GM11168 (cell line): ENCODE results near the gene TRIM40.
"Not testable (repeated sequence)": the region's sequence is repeated elsewhere in the genome, so short reads cannot be mapped to it uniquely, and the experiment has no call there.

Experiments
- in situ Hi-C: fragments of 300-500 bp; cut with MboI; formaldehyde crosslinking; loops from one replicate; pipeline ENCODE4 v1.12.0; 2022; ENCODE audit warnings: low sequenced_read_pairs; ENCODE audit not compliant: unreplicated experiment

The TRIM40 gene

DNA sequence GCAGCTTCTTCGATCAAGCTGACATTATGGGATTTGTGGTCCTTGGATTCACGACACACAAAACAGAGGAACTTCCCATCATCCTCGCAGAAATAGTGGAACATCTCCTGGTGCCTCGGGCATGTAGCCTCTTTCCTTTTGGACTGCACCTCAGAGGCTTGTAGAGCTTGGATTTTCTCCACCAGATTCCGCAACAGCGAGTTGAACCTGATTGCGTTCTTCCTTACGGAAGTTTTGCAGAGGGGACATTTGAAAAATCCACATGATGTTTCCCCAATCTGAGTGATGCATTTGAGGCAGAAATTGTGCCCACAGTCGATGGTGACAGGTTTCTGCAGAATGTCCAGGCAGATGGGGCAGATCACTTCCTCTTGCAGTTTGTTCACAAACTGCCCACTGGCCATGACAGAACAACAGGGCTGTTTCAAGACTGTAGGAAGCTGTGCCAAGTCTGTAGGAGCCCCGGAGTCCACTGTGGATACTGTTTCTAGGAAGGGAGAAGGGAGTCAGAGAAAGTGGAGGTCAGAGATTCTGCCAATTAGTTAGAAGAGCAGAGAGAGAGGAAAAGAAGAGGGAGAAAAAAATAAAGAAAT lies 23.4 kb upstream of the TRIM40 start:
- in situ Hi-C loops = no loop called here

DNA sequence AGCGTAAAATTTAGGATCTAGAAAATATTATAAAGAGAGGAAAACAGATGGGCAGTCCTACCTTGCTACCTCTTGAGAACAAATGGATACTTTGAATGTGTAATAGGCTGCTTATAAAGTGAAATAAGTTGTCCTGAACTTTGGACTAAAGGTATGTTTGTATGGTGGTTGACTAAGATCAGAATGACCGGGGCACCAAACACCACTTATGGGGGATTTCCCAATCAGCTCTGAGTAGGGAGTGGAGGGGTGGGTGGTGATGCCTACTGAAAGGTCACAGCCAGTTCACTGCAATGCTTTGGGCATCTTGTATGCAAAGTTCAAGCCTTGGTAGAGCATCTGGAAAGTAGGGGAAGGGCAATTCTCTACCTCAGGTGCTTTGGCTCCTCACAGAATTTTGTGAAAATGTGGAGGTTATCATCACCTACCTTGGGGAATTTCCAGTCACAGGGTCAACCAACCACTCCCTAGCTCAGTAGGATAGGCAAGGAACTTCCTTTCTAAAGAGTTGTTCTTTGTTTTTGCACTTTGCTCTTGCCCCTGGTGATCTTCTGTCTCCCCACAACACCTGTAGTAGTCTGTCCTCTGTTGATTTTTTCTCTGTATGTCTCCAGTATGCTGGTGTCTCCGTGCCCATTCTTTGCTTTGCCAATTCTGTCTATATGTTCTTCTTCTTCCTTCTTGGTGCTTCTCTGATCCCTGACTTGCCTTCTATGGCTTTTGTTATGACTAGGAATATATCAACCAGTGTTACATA lies 22.8 kb upstream of the TRIM40 start, which contains the start of gene TRIM31:
Gene TRIM31 (minus strand): TSS at position 88 of the 757 bp plus-strand sequence. CDS start 285 bp downstream, outside the sequence.
- in situ Hi-C loops = no loop called here

DNA sequence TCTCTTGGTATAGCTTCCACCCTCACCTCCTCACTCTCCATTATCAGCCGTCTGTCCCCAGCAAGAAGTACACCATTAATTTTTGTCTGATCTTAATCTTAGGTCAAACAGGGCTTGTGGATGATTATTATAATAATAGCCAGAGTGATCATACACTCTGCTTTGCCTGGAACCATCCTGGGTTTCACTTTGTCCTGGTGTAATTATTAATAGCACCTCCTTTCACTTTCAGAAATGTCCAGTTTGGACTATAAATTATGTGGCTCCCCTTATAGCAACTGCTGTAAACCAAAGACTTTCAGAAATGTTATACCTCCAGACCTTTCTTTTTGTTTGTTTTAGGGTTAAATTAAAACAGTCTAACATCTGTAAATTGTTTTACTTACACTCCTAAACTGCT lies 22.1 kb upstream of the TRIM40 start:
- in situ Hi-C loops = no loop called here

DNA sequence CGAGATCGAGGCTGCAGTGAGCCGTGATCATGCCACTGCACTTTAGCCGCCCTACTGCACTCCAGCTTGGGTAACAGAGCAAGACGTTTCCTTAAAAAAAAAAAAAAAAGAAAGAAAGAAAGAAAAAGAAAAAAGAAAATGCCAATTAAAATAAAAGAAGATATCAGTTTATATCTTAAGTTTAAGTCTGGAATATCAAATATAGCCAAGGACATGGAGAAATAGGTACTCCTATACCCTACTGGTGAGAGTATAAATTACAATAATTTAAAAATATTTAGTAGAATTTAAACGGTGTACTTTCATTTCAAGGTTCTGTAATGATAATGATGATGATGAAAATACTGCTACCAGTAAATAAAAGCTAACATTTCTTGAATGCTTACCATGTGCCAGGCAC lies 19.2 kb upstream of the TRIM40 start:
- in situ Hi-C loops = no loop called here

DNA sequence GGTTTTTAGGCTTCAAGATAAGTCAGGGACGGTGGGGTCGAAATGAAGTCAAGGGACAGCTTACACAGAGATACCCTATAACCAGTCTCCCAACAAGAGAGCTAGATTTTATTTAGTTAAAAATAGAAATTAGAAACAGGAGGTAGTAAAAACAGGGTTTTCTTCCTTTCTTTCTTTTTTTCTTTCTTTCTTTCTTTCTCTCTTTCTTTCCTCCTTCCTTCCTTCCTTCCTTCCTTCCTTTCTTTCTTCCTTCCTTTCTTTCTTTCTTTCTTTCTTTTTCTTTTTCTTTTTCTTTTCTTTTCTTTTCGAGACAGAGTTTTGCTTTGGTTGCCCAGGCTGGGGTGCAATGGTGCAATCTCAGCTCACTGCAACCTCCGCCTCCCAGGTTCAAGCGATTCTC lies 17.2 kb upstream of the TRIM40 start:
- in situ Hi-C loops = not testable (repeated sequence)

DNA sequence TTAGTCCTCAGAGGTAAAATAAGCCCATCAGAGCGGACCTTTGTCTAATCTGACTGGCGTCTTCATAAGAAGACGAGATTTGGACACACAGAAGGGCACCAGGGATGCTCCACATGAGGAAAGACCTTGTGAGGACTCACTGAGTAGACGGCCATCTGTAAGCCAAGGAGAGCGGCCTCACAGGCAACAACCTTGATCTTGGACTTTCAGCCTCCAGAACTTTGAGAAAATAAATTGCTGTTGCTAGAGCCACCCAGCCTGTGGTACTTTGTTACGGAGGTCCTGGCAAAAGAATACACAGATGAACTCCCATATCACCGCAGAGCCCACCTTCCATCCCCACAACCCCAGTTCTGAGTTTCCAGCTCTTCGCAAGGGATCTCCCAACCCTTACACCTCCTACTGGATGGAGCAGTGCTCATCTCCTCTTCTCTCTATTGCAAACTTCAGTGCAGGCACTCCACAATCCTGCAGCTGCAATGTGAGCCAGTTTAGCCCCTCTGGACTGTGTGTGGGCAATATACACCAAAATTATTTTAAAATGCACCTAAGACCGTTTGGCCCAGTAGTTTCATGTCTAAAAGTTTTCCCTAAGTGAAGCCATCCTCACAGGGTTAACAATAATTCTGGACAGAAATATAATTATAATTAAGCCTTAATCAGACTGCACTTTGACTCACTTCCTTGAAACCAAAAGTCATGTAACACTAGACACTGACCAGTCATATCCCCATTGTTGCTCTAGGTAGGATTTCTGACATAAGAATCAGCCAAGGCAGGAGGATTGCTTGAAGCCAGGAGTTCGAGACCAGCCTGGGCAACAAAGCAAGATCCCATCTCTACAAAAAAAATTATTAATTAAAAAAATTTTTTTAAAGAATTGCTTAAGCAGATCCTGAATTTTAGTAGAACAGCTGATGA lies 14.2 kb upstream of the TRIM40 start:
- in situ Hi-C loops = no loop called here

DNA sequence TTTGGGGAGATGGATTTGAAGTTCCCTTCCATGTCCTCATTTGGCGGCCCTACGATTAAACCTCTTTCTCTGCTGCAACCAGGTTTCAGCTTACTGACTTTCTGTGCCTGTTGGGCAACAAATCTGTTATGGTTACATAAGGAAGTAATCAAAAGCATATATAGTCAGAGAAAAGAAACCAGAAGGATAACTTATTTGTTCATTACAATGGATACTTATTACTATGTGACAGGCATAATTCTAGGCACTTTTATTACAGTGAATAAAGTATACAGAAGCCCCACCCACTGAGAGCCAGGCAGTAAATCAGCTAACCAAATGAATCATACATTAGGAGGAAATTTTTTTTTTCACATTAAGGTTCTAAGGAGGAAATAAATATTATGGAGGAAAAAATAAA lies 13.4 kb upstream of the TRIM40 start:
- in situ Hi-C loops = no loop called here

DNA sequence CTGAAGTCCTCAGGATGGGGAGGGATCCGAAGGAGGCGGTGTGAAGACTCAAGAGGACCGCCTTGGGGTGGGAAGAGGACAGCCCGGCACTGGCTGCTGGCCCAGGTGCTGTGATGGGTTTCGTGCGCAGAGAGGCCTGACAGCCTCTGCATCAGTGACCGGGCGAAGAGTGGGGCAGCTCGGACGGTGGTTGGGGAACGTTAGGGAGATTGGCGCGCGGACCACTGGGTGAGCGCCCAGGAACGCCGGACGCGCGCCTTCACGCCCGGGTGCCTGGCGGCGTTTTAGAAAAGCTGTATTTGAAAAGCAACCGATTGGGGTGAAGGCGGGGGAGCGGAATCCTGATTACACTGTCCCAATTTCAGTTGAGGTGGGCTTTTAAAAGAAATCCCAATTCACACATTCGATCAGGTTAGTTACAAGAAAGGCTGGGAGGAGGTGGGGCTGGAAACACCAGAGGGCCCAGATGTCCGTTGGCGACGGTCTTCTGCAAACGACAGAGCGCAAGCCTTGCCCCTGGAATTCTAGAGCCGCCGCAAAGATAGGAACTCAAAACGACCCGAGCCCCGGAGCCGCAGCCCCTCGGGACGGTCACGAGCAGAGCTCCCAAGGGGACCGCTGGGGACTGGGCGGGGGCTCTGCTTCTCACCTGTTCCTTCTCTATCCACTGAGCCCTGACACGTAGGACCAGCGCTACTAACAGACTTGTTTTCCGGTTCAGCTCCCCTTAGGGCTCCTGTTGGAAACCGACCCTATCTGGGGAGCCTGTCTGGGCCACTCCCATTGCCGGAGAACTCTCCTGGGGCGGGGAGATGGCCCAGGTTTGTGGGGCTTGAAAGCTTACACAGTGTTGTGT lies 8.5 kb upstream of the TRIM40 start:
- in situ Hi-C loops = no loop called here

DNA sequence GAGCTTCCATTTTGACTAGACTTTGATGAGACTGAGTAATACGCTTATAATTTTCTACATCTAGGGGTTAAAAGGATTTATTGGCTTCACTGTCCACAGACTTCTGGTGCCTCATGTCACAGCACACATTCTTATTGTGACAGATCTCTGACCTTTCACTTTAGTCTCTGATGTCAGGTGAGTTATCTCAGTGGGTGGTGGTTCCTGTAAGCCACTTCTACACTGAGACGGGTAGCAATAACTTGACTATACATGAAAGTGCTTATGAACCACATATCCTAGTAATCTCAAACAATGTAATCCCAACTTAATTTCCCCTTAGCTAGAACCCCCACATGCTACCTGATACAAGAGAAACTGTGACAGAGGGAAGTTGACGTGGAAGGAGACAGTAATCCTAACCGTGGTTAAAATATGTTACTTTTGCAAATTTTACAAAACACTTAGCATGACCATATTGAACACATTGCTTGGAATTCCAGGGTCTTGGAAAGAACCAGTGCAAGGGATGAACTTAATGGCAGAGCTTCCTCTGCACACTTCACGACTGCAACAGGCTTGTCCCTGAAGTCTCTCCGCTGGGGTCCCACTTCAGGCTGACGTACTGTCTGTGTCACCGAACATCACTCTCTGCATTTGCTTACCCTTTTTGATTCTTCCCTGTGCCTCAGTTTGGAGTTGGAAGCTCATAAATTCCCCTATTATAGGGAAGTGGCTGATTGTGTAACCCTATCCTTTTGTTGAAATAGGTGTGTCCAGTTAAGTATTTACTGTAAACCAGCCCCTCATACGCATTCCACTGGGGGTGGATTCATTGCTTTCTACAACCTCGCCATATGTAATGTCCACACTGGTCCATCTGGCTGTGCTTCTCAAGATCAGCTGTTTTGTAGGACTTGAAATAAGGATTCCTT lies 6.4 kb upstream of the TRIM40 start:
- in situ Hi-C loops = no loop called here

DNA sequence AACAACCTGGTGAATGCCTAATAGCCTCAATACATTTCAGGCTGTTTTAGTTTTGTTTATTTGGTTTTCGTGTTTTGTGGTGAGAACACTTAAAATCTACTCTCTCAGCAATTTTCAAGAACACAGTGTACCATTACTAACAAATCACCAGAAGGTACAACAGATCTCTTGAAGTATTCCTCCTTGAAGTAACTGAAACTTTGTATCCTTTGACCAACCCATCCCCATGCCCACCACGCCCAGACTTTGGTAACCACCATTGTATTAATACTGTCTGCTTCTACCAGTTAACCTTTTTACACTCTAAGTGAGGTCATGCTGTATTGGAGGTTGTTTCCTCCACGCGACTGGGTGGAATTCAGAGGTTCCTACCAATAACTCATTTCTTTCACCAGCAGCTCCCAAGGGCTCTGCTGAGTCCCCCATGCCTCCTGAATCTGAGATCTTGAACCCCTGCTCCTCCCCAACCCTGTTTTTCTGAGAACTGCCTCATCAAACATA lies 5.7 kb upstream of the TRIM40 start:
- in situ Hi-C loops = no loop called here

DNA sequence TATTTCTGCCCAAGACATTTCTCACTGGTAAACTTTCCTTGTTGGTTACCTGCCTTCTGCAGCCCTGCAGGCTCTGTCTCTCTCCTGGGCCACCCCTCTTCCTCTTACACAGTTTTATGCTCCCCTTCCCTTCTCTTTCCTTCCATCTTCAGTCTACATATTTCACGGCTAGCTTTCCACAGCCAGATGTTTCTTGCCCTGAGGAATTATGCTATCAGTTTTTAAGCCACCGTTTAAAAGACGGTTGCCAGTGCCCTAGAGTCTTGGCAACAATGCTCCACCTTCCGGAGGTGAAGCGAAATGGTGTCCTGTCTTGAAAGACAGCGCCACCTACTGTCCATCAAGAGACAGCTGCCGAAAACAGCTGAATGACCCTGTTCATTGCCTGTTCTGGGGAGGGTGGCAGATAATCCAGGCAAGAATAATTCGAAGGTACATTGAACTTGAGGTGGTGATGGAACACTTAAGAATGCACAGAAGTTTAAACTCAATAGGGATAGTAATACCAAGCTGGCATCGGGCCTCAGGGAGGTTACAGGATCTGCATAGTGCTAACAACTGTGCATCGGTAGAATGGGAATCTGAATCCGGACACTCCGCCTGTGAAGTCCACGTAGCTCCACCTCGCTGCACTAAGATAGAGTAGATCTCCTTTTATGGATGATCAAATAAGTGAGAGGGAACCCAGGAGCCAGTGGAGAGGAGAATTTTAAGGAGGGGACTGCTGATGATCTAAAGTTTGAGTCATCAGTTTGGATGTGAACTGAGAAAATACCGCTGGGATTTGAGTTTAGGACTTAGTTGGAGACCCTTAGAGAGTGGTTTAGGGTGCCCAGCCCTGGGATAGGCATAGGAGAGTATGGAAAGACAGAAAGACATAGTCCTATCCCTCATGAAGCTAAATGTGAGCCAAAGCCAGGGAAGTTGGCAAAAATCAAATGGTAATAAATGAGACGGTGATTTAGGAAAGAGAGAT lies 4.8 kb upstream of the TRIM40 start:
- in situ Hi-C loops = no loop called here

DNA sequence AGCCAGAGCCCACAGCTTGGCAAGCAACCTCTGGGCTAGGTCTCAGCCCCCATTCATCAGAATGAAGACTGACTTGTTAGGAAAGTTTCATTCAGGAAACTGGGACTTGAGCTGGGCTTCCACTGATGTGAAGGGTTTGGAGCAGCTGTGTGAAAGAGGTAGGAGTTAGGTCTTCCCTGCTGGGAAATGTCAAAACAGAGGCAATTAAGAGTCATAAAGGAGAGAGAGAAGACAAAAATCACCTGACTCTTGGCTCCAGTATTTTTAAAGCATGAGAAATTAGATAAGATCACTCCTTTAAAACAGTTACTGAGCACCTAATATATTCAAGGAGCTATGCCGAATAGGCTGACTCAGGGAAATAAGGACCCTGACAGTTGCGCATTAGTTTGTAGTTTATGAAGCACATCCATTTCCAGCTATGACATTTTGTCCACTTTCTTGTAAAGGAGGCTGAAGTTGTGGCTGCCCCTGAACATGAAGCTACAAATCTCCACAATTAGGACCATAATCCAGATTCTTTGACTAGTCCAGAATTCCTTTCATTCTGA lies 3.9 kb upstream of the TRIM40 start:
- in situ Hi-C loops = no loop called here

DNA sequence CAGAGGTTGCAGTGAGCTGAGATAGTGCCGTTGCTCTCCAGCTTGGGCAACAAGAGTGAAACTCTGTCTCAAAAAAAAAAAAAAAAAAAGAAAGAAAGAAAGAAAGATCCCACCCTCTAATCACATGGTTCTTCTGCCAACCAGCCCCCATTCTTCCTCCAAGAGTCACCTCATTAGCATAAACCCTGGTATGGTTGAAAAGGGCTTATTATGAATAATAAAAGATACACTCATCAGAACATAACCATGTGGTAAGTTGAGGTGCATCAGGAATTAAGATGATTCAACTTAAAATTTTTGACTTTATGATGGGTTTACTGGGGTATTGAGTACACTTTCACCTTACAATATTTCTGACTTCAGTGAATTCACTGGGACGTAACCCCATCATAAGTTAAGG lies 793 bp upstream of the TRIM40 start:
- in situ Hi-C loops = no loop called here

DNA sequence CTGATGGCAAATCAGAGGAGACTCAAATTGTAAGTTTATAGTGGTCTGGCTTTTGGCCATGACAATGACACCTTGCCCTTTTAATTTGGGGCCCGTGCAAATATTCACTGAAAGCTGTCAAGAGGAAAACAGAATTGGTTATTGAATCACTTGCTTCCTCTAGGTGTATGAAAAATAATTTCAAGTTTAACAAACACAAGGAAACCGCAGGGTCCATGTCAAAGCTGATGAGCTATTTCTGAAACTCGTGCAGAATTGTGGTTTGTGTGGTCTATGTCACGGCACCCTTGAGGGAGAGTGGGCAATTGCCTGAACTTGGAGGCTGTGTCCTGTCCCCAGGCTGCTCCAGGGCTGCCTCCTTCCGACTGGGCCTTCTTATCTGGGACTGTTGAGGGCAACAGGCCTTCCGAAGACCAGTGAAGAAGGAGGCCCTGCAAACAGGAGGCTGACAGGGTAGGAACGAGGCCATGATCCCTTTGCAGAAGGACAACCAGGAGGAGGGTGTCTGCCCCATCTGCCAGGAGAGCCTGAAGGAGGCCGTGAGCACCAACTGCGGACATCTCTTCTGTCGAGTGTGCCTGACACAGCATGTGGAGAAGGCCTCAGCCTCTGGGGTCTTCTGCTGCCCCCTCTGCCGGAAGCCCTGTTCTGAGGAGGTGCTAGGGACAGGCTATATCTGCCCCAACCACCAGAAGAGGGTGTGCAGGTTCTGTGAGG lies 788 bp downstream of the TRIM40 start:
- in situ Hi-C loops = no loop called here

DNA sequence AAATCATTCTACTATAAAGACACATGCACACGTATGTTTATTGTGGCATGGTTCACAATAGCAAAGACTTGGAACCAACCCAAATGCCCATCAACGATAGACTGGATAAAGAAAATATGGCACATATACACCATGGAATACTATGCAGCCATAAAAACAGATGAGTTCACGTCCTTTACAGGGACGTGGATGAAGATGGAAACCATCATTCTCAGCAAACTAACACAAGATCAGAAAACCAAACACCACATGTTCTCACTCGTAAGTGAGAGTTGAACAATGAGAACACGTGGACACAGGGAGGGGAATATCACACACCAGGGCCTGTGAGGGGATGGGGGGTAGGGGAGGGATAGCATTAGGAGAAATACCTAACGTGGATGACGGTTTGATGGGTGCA lies 4.3 kb downstream of the TRIM40 start:
- in situ Hi-C loops = not testable (repeated sequence)

DNA sequence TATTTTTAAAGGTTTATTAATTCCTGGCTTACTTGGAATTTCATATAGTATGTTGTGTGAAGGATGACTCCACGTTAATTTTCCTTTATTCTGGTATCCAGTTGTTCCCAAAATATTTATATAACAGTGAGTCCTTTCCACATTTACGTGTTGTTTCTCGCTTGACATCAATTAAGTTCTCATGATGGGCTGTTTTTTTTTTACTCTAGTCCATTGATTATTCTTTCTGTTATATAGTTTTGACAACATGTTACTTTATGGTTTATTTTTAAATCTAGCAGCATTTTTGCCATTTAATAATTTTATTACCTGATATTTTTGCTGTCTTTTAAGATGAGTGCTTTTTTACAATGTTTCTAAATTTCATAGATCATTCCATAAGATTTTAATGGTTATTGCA lies 6.7 kb downstream of the TRIM40 start:
- in situ Hi-C loops = no loop called here

DNA sequence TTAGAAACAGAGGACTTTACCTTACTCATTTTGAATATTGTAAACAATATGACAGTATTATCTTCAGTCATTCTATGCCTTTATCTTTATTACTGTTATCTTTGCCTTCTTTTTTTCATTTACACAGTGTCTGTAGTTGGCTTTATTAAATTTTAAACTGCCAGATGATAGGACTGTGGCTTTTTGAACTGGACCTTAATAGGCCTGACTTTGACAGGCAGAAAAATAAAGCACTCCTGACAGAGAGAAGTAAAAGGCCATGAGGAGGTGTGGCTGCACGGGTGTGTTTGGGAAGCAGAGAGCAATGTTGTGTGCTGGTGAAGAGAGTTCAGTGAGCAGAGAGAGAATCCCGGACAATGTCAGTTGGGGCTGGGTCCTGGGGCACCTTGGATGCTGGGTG lies 7.8 kb downstream of the TRIM40 start:
- in situ Hi-C loops = no loop called here
